ENCODE measurements around the gene PML.
"Not testable (repeated sequence)": the region's sequence is repeated elsewhere in the genome, so short reads cannot be mapped to it uniquely, and the experiment has no call there.

GRCh38 chr15:73973683-73974200 is 20.8 kb upstream of the PML start:
- TF ChIP-seq, protein P1, sequence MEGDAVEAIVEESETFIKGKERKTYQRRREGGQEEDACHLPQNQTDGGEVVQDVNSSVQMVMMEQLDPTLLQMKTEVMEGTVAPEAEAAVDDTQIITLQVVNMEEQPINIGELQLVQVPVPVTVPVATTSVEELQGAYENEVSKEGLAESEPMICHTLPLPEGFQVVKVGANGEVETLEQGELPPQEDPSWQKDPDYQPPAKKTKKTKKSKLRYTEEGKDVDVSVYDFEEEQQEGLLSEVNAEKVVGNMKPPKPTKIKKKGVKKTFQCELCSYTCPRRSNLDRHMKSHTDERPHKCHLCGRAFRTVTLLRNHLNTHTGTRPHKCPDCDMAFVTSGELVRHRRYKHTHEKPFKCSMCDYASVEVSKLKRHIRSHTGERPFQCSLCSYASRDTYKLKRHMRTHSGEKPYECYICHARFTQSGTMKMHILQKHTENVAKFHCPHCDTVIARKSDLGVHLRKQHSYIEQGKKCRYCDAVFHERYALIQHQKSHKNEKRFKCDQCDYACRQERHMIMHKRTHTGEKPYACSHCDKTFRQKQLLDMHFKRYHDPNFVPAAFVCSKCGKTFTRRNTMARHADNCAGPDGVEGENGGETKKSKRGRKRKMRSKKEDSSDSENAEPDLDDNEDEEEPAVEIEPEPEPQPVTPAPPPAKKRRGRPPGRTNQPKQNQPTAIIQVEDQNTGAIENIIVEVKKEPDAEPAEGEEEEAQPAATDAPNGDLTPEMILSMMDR (IDR thresholded peaks at IDR 0.05; ENCODE audit: insufficient read depth, low read length), result not testable (repeated sequence)
- TF ChIP-seq, protein P2, sequence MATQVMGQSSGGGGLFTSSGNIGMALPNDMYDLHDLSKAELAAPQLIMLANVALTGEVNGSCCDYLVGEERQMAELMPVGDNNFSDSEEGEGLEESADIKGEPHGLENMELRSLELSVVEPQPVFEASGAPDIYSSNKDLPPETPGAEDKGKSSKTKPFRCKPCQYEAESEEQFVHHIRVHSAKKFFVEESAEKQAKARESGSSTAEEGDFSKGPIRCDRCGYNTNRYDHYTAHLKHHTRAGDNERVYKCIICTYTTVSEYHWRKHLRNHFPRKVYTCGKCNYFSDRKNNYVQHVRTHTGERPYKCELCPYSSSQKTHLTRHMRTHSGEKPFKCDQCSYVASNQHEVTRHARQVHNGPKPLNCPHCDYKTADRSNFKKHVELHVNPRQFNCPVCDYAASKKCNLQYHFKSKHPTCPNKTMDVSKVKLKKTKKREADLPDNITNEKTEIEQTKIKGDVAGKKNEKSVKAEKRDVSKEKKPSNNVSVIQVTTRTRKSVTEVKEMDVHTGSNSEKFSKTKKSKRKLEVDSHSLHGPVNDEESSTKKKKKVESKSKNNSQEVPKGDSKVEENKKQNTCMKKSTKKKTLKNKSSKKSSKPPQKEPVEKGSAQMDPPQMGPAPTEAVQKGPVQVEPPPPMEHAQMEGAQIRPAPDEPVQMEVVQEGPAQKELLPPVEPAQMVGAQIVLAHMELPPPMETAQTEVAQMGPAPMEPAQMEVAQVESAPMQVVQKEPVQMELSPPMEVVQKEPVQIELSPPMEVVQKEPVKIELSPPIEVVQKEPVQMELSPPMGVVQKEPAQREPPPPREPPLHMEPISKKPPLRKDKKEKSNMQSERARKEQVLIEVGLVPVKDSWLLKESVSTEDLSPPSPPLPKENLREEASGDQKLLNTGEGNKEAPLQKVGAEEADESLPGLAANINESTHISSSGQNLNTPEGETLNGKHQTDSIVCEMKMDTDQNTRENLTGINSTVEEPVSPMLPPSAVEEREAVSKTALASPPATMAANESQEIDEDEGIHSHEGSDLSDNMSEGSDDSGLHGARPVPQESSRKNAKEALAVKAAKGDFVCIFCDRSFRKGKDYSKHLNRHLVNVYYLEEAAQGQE (IDR thresholded peaks at IDR 0.05; ENCODE audit: insufficient replicate concordance, low read depth), result not testable (repeated sequence)
- TF ChIP-seq POLR2AphosphoS5, GABPA (IDR thresholded peaks at IDR 0.05; ENCODE audit: low read depth): not testable (repeated sequence)
